GM21423 (cell line): Measurements from ENCODE around the gene TTC23.
A peak's percentile ranks its signal among the peaks of the same experiment; 100 is the strongest.
"Not testable (repeated sequence)": the region's sequence is repeated elsewhere in the genome, so short reads cannot be mapped to it uniquely, and the experiment has no call there.

ENCODE experiments used
- ATAC-seq: cut with Tn5 transposase; IDR thresholded peaks from one replicate; pipeline ENCODE4 v1.9.1; 2021; ENCODE audit warnings: mild to moderate bottlenecking, moderate library complexity; ENCODE audit not compliant: unreplicated experiment

TTC23 gene

DNA sequence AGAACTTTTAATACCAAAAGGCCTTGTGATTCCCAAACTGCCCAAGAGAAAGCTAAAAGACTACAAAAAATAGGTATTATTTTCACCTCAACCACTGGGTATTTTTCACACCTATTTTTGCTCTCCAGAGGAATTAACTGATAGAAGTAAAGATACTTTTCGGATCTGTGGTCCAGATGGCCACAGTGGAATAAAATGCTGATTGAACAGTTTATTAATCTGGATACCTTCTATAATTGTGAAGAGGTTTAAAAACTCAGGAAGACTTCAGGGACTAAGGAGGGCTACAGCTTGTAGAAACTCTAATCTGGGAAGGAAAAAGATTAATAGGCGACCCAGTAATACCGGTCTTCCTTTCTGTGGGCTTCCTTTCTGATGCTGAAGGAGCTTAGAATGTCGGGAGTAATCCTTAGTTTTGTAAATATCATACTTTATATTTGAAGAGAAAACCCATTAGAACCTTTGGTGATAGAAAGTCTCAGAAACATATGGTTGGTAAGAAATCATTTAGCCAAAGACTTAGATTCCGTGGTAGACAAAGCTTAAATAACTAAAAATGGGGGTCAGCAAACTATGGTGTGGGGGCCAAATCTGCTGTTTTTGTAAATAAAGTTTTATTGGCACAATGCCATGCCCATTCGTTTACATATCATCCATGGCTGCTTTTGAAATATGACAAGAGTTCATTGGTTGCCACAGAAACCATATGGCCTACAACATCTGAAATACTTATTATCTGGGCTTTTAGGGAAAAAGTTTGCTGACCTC lies 47.8 kb downstream of the TTC23 start:
- ATAC-seq = no peak

DNA sequence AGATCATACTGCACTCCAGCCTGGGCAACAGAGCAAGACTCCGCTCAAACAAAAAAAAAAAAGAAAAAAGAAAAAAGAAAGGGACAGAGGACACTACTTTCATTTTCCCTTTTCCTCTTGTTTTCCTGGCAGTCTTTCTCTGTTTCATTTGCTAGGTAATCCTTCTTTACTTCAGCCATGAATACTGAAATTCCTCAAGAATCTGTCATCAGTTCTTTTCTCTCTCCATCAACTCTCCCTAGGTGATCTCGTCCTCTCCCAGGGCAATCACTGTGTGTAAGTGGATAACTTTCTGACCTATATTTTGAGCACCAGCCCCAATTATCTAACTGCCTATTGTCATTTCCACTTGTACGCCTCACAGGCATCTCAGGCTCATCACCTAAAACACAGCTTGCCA lies 51.5 kb downstream of the TTC23 start:
- no peak for ATAC-seq

DNA sequence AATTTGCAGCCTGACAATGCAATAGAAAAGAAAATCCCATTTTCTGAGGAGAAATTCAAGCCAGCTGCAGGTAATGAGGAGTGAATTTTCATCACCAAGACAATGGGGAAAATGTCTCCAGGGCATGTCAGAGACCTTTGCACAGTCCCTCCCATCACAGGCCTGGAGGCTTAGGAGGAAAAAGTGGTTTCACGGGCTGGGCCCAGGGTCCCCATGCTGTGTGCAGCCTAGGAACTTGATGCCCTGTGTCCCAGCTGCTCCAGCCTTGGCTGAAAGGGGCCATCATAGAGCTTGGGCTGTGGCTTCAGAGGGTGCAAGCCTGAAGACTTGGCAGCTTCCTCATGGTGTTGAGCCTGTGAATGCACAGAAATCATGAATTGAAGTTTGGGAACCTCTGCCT lies 57.2 kb downstream of the TTC23 start:
- ATAC-seq = not testable (repeated sequence)

DNA sequence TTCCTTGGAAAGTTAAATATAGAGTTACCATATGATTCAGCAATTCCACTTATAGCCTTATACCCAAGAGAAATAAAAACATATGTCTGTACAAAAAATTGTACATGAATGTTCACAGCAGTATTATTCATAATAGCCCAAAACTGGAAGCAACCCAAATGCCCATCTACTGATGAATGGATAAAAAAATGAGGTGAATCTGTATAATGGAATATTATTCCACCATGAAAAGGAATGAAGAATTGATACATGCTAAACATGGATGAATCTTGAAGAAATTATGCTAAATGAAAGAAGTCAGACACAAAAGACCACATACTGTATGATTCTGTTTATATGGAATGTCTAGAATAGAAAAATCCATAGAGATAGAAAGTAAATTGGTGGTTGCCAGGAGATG lies 61.4 kb downstream of the TTC23 start:
- ATAC-seq = no peak

DNA sequence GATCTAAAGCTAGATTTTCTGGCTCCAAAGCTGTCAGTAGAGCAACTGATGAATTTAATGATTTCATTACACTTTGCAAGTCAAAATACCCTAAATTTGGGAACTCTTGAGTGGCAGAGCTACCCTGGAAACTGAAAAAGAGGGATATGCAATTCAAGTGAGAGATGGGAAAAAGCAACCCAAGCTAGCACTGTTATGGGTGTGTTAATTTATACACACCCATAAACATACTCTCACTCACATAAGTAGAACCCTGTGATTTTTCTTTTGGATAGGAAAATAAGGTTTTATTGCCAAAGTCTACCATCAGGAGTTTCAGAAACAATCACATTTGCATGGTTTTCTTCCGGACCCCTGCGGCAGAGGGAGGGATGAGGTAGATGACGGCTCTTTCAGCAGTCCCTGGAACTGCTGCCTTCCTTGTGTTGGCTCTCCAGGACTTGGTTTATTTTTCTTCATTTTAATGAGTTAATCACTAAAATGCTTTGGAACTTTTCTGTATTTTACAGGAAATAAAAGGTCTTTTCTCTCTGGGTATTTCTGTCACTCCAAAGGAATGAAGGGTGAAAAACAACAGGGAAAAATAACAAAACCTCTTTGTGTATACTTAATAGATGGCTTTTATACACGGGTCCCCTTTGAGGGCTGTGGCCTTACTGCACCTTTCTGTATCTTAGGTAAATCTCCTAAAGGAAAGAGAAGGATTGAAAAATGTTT lies 63.8 kb downstream of the TTC23 start:
- no peak for ATAC-seq

DNA sequence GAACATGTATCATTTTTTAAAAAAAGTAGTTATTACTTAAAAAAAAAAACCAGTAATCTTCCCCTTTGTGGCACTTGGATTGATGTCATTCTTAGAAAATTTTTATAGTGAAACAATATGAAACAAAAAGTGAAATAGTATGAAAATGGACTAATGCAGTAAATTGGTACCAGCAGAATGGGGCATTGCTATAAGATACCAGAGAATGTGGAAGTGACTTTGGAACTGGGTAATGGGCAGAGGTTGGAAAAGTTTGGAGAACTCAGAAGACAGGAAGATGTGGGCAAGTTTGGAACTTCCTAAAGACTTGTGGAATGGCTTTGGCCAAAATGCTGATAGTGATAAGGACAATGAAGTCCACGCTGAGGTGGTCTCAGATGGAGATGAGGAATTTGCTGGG lies 66.6 kb downstream of the TTC23 start:
- no peak for ATAC-seq

DNA sequence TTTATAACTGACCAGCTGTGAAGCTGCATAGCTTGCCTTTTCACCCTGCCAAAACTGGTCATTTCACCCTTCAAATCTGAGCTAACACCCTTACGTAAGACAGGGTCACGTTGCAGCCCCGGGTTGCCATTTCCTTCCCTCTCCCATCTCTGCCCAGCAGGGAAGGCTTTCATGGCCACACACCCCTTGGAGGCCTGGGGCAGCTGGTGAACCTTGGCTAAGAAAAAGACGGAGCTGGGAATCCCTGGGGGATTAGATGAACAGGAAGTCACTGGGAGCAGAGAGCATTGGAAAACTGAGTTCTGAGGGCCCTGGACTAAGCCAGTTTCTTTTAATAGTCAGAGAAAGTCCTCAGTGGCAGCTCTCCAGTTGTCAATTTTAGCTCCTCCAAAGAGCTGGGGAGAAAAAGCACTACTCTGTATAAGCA lies 67.8 kb downstream of the TTC23 start:
- ATAC-seq = no peak

DNA sequence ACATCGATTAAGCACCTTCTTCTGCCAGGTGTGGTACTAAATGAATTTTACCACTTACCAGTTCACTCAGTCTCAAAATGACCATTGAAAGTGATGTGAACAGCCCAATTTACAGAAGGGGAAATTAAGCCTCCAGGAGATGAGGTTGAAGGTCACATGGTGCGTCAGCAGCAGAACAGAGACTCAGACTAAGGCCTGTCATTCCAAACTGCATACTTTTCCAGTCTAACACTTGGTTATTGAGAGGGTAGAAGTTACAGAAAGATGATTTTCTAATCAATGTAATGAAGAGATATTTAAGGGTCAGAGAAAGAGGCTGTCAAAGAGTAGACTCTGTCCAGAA lies 68.4 kb downstream of the TTC23 start:
- no peak for ATAC-seq

DNA sequence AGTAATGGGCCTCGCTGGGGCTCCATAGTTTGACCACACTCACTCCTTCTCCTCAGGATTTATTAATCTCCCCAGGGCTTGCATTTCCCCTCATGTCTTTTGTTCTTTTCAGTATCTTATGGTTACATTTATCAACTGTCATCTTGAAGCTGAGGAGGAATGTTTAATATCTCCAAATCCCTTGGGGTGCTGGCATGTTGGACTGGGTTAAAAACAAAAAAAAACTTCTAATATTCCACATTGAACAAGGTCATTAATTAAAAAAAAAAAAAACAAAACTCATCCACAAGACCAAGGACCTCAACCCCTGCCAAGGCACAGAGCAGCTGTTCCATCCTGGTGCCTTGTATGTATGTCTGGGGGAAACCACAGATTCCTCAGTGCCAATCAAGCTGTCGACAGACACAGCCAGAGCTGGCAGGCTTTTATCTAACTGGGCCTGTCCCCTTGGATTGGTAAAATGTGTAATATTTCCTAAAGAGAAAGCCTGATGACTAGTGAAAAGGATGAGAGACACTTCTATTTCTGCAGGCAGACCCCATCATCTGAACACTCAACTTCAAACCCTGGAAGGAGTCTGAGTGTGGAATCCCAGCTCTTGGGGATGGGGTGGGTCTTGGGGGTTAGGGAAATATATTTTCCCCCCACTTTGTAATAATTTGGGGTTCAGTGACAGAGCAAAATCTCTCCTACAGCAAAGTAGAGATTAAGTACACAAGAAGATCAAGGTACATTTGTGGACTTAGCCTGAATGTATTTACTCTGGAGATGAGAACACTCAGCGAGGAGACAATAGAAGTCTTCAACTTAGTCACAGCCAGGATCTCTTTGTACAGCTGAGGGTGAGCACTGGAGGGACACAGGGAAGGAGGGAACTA lies 69.1 kb downstream of the TTC23 start:
- ATAC-seq = no peak

DNA sequence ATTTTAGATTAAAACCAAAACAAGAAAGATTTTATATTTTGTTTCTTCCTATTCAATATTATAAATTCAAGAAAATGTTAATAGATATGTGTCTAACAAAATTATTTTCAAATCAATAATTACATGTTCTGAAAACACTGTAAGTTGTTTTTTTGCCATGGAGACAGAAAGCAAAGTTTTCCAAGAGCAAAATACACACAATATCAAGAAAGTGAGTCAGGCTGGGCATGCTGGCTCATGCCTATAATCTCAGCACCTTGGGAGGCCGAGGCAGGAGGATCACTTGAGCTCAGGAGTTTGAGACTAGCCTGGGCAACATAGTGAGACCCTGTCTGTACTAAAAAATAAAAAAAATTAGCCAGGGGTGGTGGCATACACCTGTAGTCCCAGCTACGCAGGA lies 71.7 kb downstream of the TTC23 start:
- ATAC-seq = no peak

DNA sequence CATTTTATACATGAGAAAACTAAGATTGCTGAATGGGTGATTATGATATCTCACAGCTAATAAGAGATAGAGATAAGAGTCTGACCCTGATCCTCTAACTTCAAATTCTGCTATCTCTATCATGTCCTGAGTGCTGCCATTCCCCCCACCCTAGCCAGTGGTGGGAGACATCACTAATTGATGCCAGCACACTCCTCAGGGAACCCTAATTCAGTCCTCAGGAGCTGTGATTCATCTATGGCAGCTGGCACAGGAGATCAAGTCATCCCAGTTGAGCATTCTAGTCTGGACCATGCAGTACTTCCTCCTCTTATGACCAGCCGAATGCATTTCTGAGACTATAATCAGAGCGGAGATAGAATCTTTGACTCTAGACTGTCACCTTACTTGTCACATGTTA lies 72.6 kb downstream of the TTC23 start:
- ATAC-seq = no peak

DNA sequence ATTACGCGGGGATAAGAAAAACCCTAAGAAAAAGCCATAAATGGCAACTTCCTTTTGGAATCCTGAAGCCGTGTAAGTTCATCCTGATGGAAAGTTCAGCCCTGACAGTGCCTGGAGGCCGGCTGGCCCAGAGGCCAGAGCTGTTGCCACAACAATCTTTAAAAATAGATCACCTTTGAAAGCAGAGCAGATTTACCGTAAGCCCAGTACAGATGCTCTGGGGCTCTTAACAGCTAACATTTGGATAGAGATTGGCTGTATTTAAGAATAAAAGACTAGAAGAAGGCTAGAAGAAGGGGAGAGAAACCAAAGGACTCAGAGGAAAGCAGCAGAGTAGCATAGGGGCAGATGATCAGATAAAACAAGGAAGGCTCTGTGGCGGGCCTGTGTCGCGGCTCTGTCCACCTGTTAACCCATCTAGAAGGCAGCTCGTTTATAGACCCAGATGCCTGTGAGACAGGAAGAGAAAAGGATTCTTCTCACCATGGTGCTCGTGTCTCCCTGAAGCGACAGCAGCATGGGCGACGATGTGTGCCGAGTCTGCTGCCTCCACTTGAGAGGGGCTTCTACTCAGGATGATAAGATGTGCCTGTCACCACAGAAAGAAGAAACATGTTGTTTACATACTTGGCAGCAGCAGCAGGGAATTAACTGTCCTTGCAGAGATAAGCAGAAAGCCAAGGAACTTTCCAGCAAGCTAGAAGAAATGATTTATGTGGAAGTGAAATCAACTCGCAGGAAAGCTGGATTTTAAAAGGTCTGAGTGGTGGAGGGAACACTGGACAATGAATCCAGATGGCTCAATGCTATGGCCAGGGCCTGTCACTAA lies 74.6 kb downstream of the TTC23 start:
- ATAC-seq = no peak

DNA sequence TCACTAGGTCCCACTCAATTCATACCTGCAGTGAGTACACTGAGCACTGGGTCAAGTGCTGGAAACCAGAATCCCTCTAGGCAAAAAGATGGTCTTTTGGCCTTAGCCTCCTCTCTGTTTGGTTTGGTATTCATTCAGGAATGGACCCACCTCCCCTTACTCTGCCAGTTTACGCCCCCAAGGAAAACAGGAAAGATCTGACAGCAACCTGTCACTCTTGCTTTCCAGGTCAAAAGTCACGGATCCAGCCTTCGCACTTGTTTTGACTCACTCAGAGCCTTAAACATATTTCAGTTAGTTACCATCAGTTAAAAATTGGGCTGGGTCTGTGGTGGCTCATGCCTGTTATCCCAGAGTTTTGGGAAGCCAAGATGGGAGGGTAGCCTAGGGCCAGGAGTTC lies 76.4 kb downstream of the TTC23 start:
- no peak for ATAC-seq

DNA sequence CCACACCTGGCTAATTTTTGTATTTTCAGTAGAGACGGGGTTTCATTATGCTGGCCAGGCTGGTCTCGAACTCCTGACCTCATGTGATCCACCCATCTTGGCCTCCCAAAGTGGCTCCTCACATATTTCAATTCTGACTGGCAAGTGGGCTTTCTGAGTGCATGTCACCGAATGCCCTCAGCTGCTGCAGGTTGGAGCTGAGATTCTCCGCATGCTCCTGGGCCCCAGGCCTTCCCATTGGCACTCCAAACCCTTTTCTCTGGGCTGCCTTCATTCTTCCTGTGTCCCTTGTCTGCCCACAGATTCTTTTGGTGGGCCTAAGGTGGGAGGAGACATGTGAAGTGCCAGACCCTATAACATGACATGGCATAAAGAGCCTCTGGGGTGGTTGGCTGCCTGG lies 77.2 kb downstream of the TTC23 start:
- no peak for ATAC-seq

DNA sequence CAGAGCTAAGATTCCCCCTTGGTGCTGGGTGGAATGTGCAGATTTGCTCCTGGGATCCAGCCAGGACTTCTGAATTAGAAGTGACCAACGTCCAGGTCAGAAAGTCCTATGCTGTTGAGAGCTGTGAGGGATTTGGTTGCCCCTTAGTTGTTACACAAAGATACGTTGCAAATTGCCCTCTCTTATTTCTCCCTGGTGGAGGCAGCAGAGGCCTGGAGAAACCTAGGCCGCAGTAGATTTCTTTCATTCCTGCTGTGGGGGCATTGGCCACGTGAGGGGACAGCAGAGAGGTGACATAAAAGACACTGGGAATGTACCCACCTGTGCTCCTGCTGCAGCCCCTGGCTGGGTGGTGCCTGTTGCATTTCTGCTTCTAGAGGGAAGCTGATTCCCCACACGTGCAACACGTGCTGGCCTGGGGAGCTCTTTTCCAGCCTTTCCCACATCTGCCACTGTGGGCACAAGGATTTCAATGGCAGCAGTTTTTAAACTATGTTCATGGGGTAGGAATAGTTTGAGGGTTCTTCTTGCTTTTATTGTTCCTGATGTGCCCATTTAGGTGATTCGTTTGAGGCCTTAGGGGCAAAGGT lies 78.8 kb downstream of the TTC23 start:
- ATAC-seq = no peak

DNA sequence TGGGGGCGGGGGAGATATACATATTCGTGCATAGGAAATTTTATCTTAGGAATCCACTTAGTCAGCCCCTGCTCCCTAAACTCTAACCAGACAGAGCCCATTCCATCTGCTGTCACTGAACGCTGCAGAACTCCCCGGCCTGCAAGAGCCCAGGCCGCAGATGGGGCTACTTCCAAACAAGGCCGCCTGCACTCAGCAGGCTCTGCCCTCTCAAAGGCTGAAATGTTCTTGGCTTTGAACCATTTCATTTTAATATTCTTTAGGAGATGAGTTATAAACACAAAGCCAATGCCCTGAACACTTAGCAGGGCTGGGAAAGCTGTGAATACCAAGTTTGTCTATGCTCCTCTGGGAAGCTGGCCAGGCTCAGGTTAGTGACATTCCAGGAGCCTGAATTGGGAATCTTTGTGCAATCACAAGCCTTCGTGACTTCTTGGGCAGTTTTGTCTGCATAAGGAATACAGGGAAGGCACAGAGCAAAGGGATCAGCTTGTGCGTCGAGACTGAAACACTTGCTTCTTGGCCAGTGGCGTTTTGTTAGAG lies 79.5 kb downstream of the TTC23 start:
- no peak for ATAC-seq

DNA sequence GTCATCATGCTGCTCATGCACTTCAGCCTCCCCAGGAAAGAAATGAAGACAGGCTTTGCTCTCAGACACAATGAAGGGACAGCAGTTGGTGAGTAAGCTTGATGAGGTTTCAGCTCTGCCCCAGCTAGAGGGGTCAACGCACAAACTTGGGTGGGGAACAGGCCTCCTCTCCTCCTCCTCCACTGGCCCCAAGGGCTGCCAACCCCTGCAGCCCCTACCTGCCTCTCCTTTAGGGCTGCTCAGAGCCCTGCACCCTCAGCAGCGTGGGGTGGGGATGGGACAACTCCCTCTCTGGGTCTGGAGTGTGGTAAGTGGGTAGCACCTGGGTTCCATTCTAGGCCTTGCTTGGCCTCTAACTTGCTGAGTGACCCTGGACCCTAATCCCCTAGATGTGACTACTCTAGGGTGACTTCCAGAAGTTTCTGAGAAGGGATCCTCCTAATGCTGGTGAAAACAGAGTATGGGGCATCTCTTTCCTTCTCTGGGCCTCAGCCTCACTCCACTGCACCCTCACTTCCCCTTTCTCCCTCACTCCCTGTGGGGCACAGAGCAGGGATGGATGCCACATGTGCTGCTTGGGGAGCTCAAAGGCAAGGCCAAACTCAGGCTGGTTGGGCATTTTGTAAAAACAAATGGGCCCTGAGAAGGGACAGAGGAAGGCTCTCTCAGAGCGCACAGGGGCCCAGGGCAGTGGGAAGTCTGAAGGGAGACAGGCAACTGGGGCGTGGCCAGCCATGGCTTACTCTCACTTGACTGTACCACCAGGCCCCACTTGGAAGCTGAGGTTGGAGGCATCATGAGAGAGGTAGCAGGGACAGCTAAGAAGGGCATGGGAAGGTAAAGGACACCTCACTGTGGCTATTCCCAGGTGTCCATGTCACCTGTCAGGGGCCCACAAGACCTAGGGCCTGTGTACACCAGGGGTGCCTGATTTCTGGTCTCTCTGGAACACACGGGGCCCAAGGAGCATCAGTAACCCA lies 80.5 kb downstream of the TTC23 start:
- ATAC-seq = no peak

DNA sequence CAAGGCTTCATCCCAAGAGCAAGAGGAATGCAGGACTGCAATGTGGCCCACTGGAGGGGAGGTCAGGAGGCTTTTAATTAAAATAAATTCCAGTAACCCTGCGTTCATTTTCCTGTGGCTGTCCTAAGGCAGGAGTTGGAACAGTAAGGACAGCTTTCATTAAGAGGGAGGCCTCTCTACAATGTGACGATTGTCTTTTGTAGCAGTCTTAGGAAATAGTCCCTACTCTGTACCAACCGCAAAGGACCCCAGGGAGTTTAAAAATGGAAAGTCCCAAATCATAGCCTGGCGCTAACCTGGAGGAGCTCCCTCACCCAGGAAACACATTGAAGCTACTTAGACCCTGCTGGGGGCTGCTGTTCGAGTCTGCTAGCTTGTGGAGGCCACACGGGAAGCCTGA lies 81.7 kb downstream of the TTC23 start:
- peak; percentile 56 for ATAC-seq

DNA sequence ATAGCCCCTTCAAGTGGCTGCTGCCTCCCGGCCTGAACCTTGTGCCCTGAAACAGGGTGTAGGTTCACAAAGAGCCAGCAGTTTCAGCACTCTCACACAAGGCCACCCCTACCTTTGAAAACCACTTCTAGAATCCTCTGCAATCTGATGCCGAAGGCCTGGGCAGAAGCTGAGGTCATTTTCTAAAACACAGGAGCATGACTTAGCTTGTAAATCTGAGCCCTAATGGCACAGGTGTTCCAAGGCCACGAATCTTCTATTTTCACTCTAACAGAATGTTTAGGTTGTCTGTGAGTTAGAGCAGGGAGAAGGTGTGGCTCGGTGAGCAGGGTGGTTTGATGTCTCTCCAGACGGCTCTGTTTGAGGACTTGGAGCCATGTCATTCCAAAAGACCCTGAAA lies 82.2 kb downstream of the TTC23 start:
- ATAC-seq = no peak
